H7 (cell line): Measurements from ENCODE around the gene IL22RA2. TPM values are rescaled to one million over a fixed set of nuclear protein-coding genes. Genes with fewer than 3 reads are reported as not detected.

Experiments
- DNase-seq: peaks from one replicate; pipeline ENCODE4 v3.0.0; 2012
- H3K27me3 ChIP-seq: 2 replicates; pipeline ENCODE4 v1.6.0; 2011; ENCODE audit warnings: mild to moderate bottlenecking, low read length; ENCODE audit not compliant: control insufficient read depth, insufficient read depth
- H3K36me3 ChIP-seq: replicated peaks from 2 replicates; pipeline ENCODE4 v1.5.1; 2011; ENCODE audit warnings: low read length; ENCODE audit not compliant: control insufficient read depth, insufficient read depth
- H3K4me3 ChIP-seq: 2 replicates; pipeline ENCODE4 v1.5.1; 2011; ENCODE audit warnings: low read depth, mild to moderate bottlenecking, control low read depth, low read length, moderate library complexity; ENCODE audit not compliant: insufficient read depth
- total RNA-seq: library from RNA; depleted of rRNA; stranded (reverse); fragments of >200 nt; shearing (Covaris generic); gene quantifications from 2 replicates; pipeline ENCODE4 v1.2.3, GENCODE V29; 2014

Gene IL22RA2
- total RNA-seq, 1 experiment from 2014 or later, result not detected

- Histone ChIP-seq H3K27me3 (no peaks in the 10 kb centered on the region), H3K4me3 (no peak overlapping the region), H3K36me3 (no peaks in the 10 kb centered on the region)
- no peak for DNase-seq
Observed at GRCh38 chr6:137165375-137166246, 7.8 kb downstream of the IL22RA2 start.

GRCh38 chr6:137163732-137164318, 9.6 kb downstream of the IL22RA2 start:
- H3K27me3 ChIP-seq, result no peaks in the 10 kb centered on the region

GRCh38 chr6:137162692-137163306, 10.6 kb downstream of the IL22RA2 start:
- Histone ChIP-seq H3K36me3 (no peaks in the 10 kb centered on the region), H3K27me3 (no peaks in the 10 kb centered on the region), H3K4me3 (no peak overlapping the region)
- no peak for DNase-seq

More at GRCh38 chr6:137163732-137164318, 9.6 kb downstream of the IL22RA2 start:
- no peak for DNase-seq
- Histone ChIP-seq H3K4me3 (no peak overlapping the region), H3K36me3 (no peaks in the 10 kb centered on the region)

DNA sequence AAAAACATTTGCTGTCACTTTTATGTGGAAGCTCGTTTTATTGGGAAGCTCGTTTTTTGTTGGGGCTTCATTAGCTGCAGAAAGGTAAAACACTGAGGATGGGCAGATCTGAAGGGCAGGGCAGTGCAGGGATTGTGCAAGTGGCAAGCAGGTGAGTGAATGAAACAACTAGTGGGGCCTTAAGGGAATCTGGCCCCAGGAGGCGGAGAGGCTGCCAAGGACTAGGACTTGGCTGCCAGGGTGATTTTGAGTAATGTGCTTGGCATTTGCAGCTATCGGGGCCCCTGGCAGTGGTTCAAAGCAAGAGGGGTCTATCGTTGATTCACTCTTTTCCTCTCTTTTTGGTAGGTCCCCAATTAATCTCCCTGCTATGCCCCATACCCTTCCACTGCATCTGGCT, 11.5 kb downstream of the IL22RA2 start:
- Histone ChIP-seq H3K4me3 (no peak overlapping the region), H3K27me3 (no peaks in the 10 kb centered on the region)
- DNase-seq, result no peak

GRCh38 chr6:137160763-137161162, 12.7 kb downstream of the IL22RA2 start:
- DNase-seq, result no peak
- no peak overlapping the region for H3K4me3 ChIP-seq
- no peaks in the 10 kb centered on the region for H3K36me3 ChIP-seq
- H3K27me3 ChIP-seq, result no peaks in the 10 kb centered on the region

More for the DNA sequence above, 11.5 kb downstream of the IL22RA2 start:
- no peaks in the 10 kb centered on the region for H3K36me3 ChIP-seq

DNA sequence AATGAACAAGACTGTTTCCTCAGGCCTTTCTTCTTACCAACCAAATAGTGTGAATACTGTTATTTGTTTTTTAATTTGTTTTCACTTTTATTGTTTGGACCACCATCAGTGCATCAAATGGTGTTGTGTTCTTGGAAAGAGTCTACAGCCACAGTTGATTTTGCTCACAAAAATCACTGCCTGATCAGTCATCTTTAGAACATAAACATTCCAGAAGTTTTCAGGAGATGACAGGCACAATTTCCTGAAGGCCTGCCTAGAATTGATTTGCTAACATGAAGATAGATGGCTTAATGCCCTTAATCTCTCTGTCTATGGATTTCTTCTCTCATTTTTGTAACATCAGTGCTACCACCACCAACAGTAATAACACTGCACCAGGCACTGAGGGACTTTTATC, 13.5 kb downstream of the IL22RA2 start:
- no peak for DNase-seq
- no peaks in the 10 kb centered on the region for H3K36me3 ChIP-seq
- H3K27me3 ChIP-seq, result no peaks in the 10 kb centered on the region
- H3K4me3 ChIP-seq, result no peak overlapping the region

DNA sequence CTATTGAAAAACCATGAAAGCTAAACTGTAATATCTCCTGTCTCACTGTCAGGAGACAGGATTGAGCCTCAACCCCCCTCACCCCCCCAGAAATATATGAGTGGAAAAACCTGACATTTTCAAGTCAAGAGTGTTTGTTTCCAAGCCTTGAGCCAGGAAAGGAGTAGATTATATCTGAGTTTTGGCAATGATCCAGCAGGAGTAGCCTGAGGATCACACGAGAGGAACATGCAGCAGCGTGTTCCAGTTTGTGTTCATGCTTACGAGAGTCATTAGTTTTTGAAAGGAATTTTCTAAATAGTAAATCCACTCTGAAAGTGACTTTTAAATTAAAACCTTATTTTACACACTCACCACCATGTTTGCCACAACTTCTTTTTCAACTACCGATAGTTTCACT, 15.8 kb downstream of the IL22RA2 start:
- Histone ChIP-seq H3K27me3 (no peaks in the 10 kb centered on the region), H3K36me3 (no peaks in the 10 kb centered on the region), H3K4me3 (no peak overlapping the region)
- DNase-seq, result no peak

DNA sequence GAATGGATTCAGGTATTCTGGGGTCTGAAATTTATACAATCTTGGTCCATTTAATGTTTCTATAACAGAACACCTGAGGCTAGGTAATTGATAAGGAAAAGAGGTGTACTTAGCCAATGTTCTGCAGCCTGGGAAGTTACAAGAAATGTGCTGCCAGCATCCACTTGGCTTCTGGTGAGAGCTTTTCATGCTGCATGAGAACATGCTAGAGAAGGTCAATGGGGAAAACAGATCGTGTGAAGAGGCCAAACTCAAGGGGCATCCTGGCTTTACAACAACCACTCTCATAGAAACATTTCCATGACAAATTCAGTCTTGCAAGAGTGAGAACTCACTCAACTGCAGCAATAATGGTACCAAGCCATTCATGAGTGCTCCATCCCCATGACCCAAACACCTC, 16.8 kb downstream of the IL22RA2 start:
- H3K4me3 ChIP-seq, result no peak overlapping the region
- H3K27me3 ChIP-seq, result no peaks in the 10 kb centered on the region
- DNase-seq, result no peak
- H3K36me3 ChIP-seq, result no peaks in the 10 kb centered on the region

GRCh38 chr6:137155830-137156229, 17.6 kb downstream of the IL22RA2 start:
- DNase-seq, result no peak

GRCh38 chr6:137150072-137150471, 23.4 kb downstream of the IL22RA2 start:
- Histone ChIP-seq H3K27me3 (no peaks in the 10 kb centered on the region), H3K4me3 (no peak overlapping the region), H3K36me3 (no peaks in the 10 kb centered on the region)

More at GRCh38 chr6:137155830-137156229, 17.6 kb downstream of the IL22RA2 start:
- Histone ChIP-seq H3K4me3 (no peak overlapping the region), H3K36me3 (no peaks in the 10 kb centered on the region), H3K27me3 (no peaks in the 10 kb centered on the region)

GRCh38 chr6:137149035-137149393, 24.4 kb downstream of the IL22RA2 start:
- no peaks in the 10 kb centered on the region for H3K27me3 ChIP-seq
- H3K36me3 ChIP-seq, result no peaks in the 10 kb centered on the region
- DNase-seq, result no peak
- H3K4me3 ChIP-seq, result no peak overlapping the region

More at GRCh38 chr6:137150072-137150471, 23.4 kb downstream of the IL22RA2 start:
- DNase-seq, result no peak

GRCh38 chr6:137148306-137149034, 25.0 kb downstream of the IL22RA2 start:
- H3K4me3 ChIP-seq, result no peak overlapping the region
- DNase-seq, result no peak
- no peaks in the 10 kb centered on the region for H3K27me3 ChIP-seq
- H3K36me3 ChIP-seq, result no peaks in the 10 kb centered on the region

GRCh38 chr6:137147195-137147594, 26.2 kb downstream of the IL22RA2 start:
- no peak for DNase-seq
- Histone ChIP-seq H3K27me3 (no peaks in the 10 kb centered on the region), H3K36me3 (no peaks in the 10 kb centered on the region), H3K4me3 (no peak overlapping the region)

DNA sequence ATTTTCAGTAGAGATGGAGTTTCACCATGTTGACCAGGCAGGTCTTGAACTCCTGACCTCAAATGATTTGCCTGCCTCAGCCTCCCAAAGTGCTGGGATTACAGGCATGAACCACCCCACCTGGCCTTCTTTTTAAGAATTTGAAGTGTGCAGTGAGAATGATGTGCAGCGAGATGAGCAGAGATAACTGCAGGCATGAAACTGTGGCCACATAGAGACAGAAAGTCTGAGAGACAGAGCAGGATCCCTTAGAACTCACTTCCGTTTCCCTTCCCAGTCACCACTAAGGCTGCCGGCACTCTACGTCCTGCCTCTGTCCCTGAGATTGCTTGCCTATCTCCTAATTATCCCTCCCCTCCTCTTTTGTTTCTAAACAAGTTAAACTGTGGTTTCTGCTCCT, 27.2 kb downstream of the IL22RA2 start:
- H3K36me3 ChIP-seq, result no peaks in the 10 kb centered on the region
- no peak for DNase-seq
- no peak overlapping the region for H3K4me3 ChIP-seq
- no peaks in the 10 kb centered on the region for H3K27me3 ChIP-seq
